ENCODE results near the gene PMS2.
"Not testable (repeated sequence)": the region's sequence is repeated elsewhere in the genome, so short reads cannot be mapped to it uniquely, and the experiment has no call there.

Gene PMS2

DNA sequence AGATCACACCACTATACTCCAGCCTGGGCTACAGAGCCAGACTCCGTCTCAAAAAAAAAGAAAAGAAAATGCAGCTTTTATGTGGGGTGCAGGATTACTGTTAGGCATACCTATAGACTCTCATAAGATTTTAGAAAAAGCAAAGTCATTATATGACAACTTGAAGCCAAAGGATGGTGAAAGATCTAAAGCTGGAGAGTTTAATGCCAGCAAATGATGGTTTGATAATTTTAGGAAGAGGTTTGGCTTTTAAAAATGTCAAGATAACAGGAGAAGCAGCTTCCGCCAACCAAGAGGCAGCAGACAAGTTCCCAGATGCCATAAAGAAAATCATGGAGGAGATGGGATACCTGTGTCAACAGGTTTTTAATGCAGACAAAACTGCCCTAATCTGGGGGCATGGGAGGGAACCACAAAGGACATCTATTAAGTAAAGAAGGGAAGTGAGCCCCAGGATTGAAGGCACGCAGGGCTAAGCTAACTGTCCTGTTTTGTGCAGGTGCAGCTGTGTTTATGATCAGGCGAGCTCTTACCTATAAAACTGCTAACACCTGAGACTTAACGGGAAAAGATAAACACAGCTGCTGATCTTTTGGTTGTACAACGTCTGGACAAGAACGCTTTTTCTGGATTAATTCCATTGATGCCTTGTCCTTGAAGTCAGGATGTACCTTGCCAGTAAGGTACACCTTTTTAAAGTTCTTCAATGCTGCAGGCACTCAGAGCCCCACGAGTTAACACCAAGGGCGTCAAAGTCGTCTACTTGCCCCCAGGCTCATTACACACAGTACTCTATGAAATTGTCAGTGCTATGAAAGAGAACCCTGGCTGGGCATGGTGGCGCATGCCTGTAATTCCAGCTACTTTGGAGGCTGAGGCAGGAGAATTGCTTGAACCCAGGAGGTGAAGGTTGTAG is 11.8 kb upstream of the PMS2 start:
- Histone ChIP-seq H3K4me3 (ENCODE audit: low read depth in 1 of 5, low read length in 5 of 5) (no peak overlapping the region), H3K4me1 (ENCODE audit: control insufficient read depth in 5 of 5, insufficient read depth in 5 of 5, low read length in 5 of 5) (peaks cover 0 to 13% (median 13%) of the 10 kb centered on the region in 5 donors), H3K27me3 (ENCODE audit: control insufficient read depth in 5 of 5, insufficient read depth in 4 of 5, low read length in 5 of 5) (no peaks in the 10 kb centered on the region), H3K36me3 (ENCODE audit: control insufficient read depth in 5 of 5, insufficient read depth in 5 of 5, low read length in 5 of 5) (peaks cover 17 to 93% (median 74%) of the 10 kb centered on the region in 5 donors), H3K9me3 (ENCODE audit: control insufficient read depth in 5 of 5, low read length in 5 of 5) (no peaks in the 10 kb centered on the region), H3K27ac (ENCODE audit: low read depth, low read length) (no peak overlapping the region), H3K9ac (ENCODE audit: low read length in 5 of 5) (no peak overlapping the region)

DNA sequence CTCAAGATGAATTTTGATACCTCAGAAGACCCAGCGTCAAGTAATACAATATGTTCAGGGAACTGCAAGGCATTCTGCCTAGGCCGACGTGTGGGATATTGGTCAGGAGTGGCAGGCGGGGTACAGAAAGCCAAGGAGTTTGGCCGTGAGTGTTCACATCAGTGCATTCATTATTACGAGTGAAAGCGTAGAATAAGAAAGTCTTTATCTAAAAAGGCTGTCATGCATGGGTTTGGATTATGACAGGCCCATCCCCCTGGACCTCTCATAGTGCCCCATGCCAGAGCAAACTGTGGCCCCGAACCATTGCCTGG is 7.8 kb upstream of the PMS2 start:
- no peak overlapping the region for H3K9ac ChIP-seq (ENCODE audit: low read length in 5 of 5)
- no peak overlapping the region for H3K4me3 ChIP-seq (ENCODE audit: low read depth in 1 of 5, low read length in 5 of 5)
- H3K4me1 ChIP-seq (ENCODE audit: control insufficient read depth in 5 of 5, insufficient read depth in 5 of 5, low read length in 5 of 5), result peaks cover 0 to 39% (median 18%) of the 10 kb centered on the region in 5 donors
- no peaks in the 10 kb centered on the region for H3K27me3 ChIP-seq (ENCODE audit: control insufficient read depth in 5 of 5, insufficient read depth in 4 of 5, low read length in 5 of 5)
- H3K9me3 ChIP-seq (ENCODE audit: control insufficient read depth in 5 of 5, low read length in 5 of 5), result no peaks in the 10 kb centered on the region
- H3K27ac ChIP-seq (ENCODE audit: low read depth, low read length), result peak overlapping the region; percentile 39
- peaks cover 12 to 67% (median 45%) of the 10 kb centered on the region in 5 donors for H3K36me3 ChIP-seq (ENCODE audit: control insufficient read depth in 5 of 5, insufficient read depth in 5 of 5, low read length in 5 of 5)

DNA sequence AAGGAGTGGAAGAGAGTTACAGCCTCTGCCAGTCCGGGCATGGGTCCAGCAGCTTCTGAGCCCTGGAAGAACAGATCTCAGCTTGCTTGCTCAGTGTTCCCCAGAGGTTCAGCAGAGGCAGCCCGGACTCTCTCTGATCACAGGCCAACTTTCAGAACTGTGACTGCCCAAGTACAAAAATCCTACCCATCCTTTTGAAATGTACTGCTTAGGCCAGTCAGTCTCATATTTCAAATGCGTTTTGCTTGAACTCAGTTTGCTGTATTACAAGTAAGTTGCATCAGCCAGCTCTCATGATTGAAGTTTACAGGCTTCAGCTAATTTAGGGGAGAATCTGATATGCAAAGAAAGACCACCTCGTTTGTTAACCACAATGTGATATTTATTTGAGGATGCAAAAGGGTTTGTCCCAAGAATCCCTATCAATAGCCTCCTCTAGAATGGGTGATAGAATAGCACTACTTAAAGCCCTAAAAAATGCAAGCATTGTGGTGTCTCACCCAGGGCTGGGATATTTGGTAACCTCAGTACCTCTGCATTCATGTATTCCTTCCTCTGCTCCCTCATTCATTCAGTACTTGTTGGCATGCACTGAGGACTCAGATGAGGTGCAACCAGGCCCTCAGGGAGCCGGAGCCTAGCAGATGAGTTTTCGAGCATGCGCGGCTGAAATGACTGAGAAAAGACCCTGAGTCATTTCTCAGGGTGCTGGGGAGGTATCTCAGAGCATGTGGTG is 7.2 kb upstream of the PMS2 start:
- Histone ChIP-seq H3K4me1 (ENCODE audit: control insufficient read depth in 5 of 5, insufficient read depth in 5 of 5, low read length in 5 of 5) (peaks cover 0 to 45% (median 24%) of the 10 kb centered on the region in 5 donors), H3K9ac (ENCODE audit: low read length in 5 of 5) (no peak overlapping the region)

DNA sequence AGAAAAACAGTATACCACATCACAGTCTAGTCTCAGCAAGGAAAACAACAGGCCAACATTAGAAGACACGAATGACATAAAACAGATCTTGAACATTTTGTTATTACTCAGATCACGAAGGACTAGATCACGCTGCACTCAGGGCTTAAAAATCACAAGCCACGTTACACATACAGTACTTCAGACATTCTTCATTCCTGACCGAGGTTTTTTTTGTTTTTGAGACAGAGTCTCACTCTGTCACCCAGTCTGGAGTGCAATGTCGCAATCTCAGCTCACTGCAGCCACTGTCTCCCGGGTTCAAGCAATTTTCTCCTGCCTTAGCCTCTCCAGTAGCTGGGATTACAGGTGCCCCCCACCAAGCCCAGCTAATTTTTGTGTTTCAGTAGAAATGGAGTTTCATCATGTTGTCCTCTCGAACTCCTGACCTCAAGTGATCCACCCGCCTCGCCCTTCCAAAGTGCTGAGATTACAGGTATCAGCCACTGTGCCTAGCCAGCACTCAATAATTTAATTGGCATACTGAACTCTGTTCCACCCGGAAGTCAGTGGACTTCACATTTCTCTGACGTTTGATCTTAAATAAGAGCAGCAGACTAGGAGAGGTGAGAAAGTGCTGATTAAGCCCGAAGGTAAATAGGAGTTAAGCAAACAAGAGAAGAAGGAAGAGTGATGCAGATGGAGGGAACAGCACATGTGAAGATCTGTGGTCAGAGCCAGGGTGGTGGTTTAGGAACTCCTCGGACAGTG is 3.7 kb upstream of the PMS2 start:
- Histone ChIP-seq H3K4me3 (ENCODE audit: low read depth in 1 of 5, low read length in 5 of 5) (no peak overlapping the region), H3K27me3 (ENCODE audit: control insufficient read depth in 5 of 5, insufficient read depth in 4 of 5, low read length in 5 of 5) (peaks cover 0 to 3% (median 0%) of the 10 kb centered on the region in 5 donors), H3K4me1 (ENCODE audit: control insufficient read depth in 5 of 5, insufficient read depth in 5 of 5, low read length in 5 of 5) (peaks cover 4 to 64% (median 33%) of the 10 kb centered on the region in 5 donors), H3K9ac (ENCODE audit: low read length in 5 of 5) (no peak overlapping the region), H3K27ac (ENCODE audit: low read depth, low read length) (peak overlapping the region; percentile 46), H3K9me3 (ENCODE audit: control insufficient read depth in 5 of 5, low read length in 5 of 5) (no peaks in the 10 kb centered on the region), H3K36me3 (ENCODE audit: control insufficient read depth in 5 of 5, insufficient read depth in 5 of 5, low read length in 5 of 5) (peaks cover 0 to 38% (median 13%) of the 10 kb centered on the region in 5 donors)

More for the DNA sequence above, 7.2 kb upstream of the PMS2 start:
- peaks cover 9 to 66% (median 39%) of the 10 kb centered on the region in 5 donors for H3K36me3 ChIP-seq (ENCODE audit: control insufficient read depth in 5 of 5, insufficient read depth in 5 of 5, low read length in 5 of 5)
- H3K27me3 ChIP-seq (ENCODE audit: control insufficient read depth in 5 of 5, insufficient read depth in 4 of 5, low read length in 5 of 5), result no peaks in the 10 kb centered on the region
- H3K9me3 ChIP-seq (ENCODE audit: control insufficient read depth in 5 of 5, low read length in 5 of 5), result no peaks in the 10 kb centered on the region
- H3K27ac ChIP-seq (ENCODE audit: low read depth, low read length), result peak overlapping the region; percentile 39
- no peak overlapping the region for H3K4me3 ChIP-seq (ENCODE audit: low read depth in 1 of 5, low read length in 5 of 5)

DNA sequence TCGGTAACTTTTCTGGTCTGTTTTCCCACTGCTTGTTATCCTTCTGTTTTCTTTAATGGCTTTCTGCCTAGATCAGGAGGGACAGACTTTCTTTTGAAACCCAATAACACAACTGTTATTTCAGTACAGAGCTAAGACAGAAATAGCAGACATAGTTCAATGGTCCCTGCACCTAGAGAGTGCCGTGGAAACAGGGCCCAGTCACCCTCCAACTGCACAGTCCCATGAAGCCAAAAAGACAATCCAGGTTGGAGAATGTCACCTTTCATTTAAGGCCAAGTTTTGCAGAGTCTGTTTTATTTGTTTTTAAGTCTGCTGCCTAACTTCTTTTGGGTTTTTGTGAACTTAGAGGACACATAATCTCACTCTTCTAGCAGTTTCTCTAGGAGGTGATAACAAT is 2.7 kb upstream of the PMS2 start:
- Histone ChIP-seq H3K27ac (ENCODE audit: low read depth, low read length) (peak overlapping the region; percentile 46), H3K27me3 (ENCODE audit: control insufficient read depth in 5 of 5, insufficient read depth in 4 of 5, low read length in 5 of 5) (peaks cover 0 to 3% (median 0%) of the 10 kb centered on the region in 5 donors), H3K4me3 (ENCODE audit: low read depth in 1 of 5, low read length in 5 of 5) (no peak overlapping the region), H3K9ac (ENCODE audit: low read length in 5 of 5) (no peak overlapping the region), H3K4me1 (ENCODE audit: control insufficient read depth in 5 of 5, insufficient read depth in 5 of 5, low read length in 5 of 5) (peaks cover 4 to 60% (median 29%) of the 10 kb centered on the region in 5 donors), H3K36me3 (ENCODE audit: control insufficient read depth in 5 of 5, insufficient read depth in 5 of 5, low read length in 5 of 5) (peaks cover 0 to 29% (median 7%) of the 10 kb centered on the region in 5 donors), H3K9me3 (ENCODE audit: control insufficient read depth in 5 of 5, low read length in 5 of 5) (no peaks in the 10 kb centered on the region)

DNA sequence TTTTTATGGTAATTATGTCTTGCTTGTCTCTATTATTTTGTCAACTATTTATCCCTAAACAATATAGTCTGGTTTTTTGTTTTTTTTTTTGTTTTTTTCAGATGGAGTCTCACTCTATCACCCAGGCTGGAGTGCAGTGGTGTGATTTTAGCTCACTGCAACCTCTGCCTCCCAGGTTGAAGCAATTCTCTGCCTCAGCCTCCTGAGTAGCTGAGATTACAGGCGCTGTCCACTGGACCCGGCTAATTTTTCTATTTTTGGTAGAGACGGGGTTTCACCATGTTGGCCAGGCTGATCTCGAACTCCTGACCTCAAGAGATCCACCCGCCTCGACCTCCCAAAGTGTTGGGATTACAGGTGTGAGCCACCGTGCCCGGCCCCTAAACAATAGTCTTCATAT is 1.5 kb upstream of the PMS2 start:
- H3K4me3 ChIP-seq (ENCODE audit: low read depth in 1 of 5, low read length in 5 of 5); H3K9me3 ChIP-seq (ENCODE audit: control insufficient read depth in 5 of 5, low read length in 5 of 5); H3K9ac ChIP-seq (ENCODE audit: low read length in 5 of 5); H3K27me3 ChIP-seq (ENCODE audit: control insufficient read depth in 5 of 5, insufficient read depth in 4 of 5, low read length in 5 of 5): not testable (repeated sequence)
- Histone ChIP-seq H3K36me3 (ENCODE audit: control insufficient read depth in 5 of 5, insufficient read depth in 5 of 5, low read length in 5 of 5) (peaks cover 0 to 18% (median 4%) of the 10 kb centered on the region in 5 donors), H3K4me1 (ENCODE audit: control insufficient read depth in 5 of 5, insufficient read depth in 5 of 5, low read length in 5 of 5) (peaks cover 4 to 50% (median 17%) of the 10 kb centered on the region in 5 donors), H3K27ac (ENCODE audit: low read depth, low read length) (peak overlapping the region; percentile 23)

DNA sequence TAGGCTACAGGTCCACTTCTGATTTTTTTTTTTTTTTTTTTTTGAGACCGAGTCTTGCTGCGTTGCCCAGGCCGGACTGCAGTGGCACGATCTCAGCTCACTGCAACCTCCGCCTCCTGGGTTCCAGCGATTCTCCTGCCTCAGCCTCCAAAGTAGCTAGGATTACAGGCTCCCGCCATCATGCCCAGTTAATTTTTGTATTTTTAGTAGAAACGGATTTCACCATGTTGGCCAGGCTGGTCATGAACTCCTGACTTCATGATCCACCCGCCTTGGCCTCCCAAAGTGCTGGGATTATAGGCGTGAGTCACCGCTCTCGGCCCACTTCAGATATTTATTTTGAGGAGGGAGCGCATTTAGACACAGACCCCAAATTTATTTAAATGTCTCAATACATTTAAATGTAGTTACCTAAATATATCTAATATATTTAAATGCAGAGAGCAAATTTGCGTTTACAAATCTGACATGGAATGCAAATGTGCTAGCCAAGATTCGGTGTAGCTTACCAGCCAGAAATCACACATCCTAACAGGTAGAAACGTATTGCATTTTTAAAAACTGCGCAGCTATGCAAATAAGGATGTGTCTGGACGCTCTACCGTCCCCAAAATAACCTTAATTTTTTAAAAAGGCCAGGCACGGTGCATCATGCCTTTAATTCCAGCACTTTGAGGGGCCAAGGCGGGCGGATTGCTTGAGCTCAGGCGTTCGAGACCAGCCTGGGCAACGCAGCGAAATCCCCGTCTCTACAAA is 836 bp downstream of the PMS2 start:
- Histone ChIP-seq H3K4me3 (ENCODE audit: low read depth in 1 of 5, low read length in 5 of 5) (peak overlapping the region; percentile 61 to 93 (median 82)), H3K4me1 (ENCODE audit: control insufficient read depth in 5 of 5, insufficient read depth in 5 of 5, low read length in 5 of 5) (peaks cover 4 to 40% (median 17%) of the 10 kb centered on the region in 5 donors), H3K9ac (ENCODE audit: low read length in 5 of 5) (peak overlapping the region in 3 of 5 donors; percentile 21 to 88 (median 80)), H3K36me3 (ENCODE audit: control insufficient read depth in 5 of 5, insufficient read depth in 5 of 5, low read length in 5 of 5) (peaks cover 0 to 16% (median 3%) of the 10 kb centered on the region in 5 donors)
- H3K27ac ChIP-seq (ENCODE audit: low read depth, low read length); H3K9me3 ChIP-seq (ENCODE audit: control insufficient read depth in 5 of 5, low read length in 5 of 5); H3K27me3 ChIP-seq (ENCODE audit: control insufficient read depth in 5 of 5, insufficient read depth in 4 of 5, low read length in 5 of 5): not testable (repeated sequence)

DNA sequence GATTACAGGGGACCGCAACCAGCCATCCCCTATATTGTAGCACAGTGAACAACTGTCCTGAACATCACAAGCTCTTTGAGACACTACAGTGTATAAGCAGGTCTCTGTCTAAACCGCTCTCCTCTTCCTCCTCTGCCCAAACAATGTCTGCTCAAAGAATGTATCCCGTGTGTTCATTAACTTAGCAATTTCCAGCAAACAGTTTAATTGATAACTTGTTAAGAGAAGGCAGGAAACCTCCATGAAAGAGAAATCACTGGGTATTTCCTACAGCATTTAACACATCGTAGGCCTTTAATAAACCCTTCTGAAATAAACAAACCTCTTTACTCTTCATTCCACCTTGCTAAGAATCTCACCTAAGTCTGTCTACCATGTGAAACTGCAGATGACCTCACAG is 1.5 kb downstream of the PMS2 start:
- H3K27me3 ChIP-seq (ENCODE audit: control insufficient read depth in 5 of 5, insufficient read depth in 4 of 5, low read length in 5 of 5), result peaks cover 0 to 3% (median 0%) of the 10 kb centered on the region in 5 donors
- no peak overlapping the region for H3K9ac ChIP-seq (ENCODE audit: low read length in 5 of 5)
- H3K9me3 ChIP-seq (ENCODE audit: control insufficient read depth in 5 of 5, low read length in 5 of 5), result no peaks in the 10 kb centered on the region
- H3K27ac ChIP-seq (ENCODE audit: low read depth, low read length), result no peak overlapping the region
- peaks cover 4 to 33% (median 17%) of the 10 kb centered on the region in 5 donors for H3K4me1 ChIP-seq (ENCODE audit: control insufficient read depth in 5 of 5, insufficient read depth in 5 of 5, low read length in 5 of 5)
- peaks cover 0 to 19% (median 3%) of the 10 kb centered on the region in 5 donors for H3K36me3 ChIP-seq (ENCODE audit: control insufficient read depth in 5 of 5, insufficient read depth in 5 of 5, low read length in 5 of 5)
- no peak overlapping the region for H3K4me3 ChIP-seq (ENCODE audit: low read depth in 1 of 5, low read length in 5 of 5)

DNA sequence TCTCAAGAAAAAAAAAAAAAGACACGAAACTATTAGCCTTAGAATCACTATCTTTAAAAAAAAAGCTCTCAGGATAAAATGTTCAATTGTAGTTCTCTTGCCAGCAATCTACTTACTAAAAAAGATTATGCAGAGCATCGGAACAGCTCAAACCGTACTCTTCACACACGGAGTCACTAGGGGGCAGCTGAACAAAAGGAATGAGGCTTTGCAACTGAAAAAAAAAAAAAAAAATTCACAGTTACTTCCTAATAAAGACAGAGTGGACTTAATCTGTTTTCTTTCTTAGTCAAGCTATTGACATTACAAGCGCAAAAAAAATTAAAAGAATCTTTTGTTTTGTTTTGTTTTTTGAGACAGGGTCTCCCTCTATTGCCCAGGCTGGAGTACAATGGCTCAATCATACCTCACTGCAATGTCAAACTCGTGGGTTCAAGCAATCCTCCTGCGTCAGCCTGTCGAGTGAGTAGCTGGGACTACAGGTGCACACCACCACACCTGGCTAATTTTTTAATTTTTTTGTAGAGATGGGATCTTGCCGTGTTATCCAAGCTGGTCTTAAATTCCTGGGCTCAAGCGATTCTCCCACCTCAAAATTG is 11.5 kb downstream of the PMS2 start:
- Histone ChIP-seq H3K9me3 (ENCODE audit: control insufficient read depth in 5 of 5, low read length in 5 of 5) (no peaks in the 10 kb centered on the region), H3K27ac (ENCODE audit: low read depth, low read length) (no peak overlapping the region), H3K4me3 (ENCODE audit: low read depth in 1 of 5, low read length in 5 of 5) (no peak overlapping the region), H3K36me3 (ENCODE audit: control insufficient read depth in 5 of 5, insufficient read depth in 5 of 5, low read length in 5 of 5) (peaks cover 4 to 53% (median 32%) of the 10 kb centered on the region in 5 donors), H3K4me1 (ENCODE audit: control insufficient read depth in 5 of 5, insufficient read depth in 5 of 5, low read length in 5 of 5) (no peaks in the 10 kb centered on the region), H3K9ac (ENCODE audit: low read length in 5 of 5) (no peak overlapping the region), H3K27me3 (ENCODE audit: control insufficient read depth in 5 of 5, insufficient read depth in 4 of 5, low read length in 5 of 5) (no peaks in the 10 kb centered on the region)

Data from subcutaneous abdominal adipose tissue (tissue), 5 donors.